ENCODE data around the gene FAHD2A. TPM values are rescaled to one million over a fixed set of nuclear protein-coding genes. Genes with fewer than 3 reads are reported as not detected.

FAHD2A gene, protein sequence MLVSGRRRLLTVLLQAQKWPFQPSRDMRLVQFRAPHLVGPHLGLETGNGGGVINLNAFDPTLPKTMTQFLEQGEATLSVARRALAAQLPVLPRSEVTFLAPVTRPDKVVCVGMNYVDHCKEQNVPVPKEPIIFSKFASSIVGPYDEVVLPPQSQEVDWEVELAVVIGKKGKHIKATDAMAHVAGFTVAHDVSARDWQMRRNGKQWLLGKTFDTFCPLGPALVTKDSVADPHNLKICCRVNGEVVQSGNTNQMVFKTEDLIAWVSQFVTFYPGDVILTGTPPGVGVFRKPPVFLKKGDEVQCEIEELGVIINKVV
- total RNA-seq = 27.5 and 33.1 TPM in 2 replicates
- polyA plus RNA-seq = 32.9 and 37.0 TPM in 2 replicates
- polyA plus RNA-seq (2011; cell fraction: cytosol; rRNA removed) = 35.5 and 38.1 TPM in 2 replicates
- polyA plus RNA-seq (2011; cell fraction: nucleus; rRNA removed) = 56.4 and 60.8 TPM in 2 replicates
- polyA plus RNA-seq (2012) = 25.4 and 33.4 TPM in 2 replicates
- polyA minus RNA-seq = 37.1 and 40.1 TPM in 2 replicates
- polyA minus RNA-seq (2011; cell fraction: cytosol; rRNA and poly(A)+ RNA removed) = 21.8 TPM
- polyA minus RNA-seq (2011; cell fraction: nucleus; rRNA and poly(A)+ RNA removed) = 15.1 and 20.7 TPM in 2 replicates
- percentile 72 among the genes with signal in this experiment for Bru-seq, nascent RNA
- BruChase-seq, experiment 1, labeled RNA remaining after a 6-hour chase = percentile 61 among the genes with signal in this experiment
- BruChase-seq, experiment 2, labeled RNA remaining after a 2-hour chase = percentile 68 among the genes with signal in this experiment
- long read RNA-seq, full-length matches to known transcripts = 41 of 115 reads
- long read RNA-seq, partial matches to known transcripts = 19 of 115 reads
- long read RNA-seq, other reads (novel, unspliced or antisense) = 55 of 115 reads

DNA sequence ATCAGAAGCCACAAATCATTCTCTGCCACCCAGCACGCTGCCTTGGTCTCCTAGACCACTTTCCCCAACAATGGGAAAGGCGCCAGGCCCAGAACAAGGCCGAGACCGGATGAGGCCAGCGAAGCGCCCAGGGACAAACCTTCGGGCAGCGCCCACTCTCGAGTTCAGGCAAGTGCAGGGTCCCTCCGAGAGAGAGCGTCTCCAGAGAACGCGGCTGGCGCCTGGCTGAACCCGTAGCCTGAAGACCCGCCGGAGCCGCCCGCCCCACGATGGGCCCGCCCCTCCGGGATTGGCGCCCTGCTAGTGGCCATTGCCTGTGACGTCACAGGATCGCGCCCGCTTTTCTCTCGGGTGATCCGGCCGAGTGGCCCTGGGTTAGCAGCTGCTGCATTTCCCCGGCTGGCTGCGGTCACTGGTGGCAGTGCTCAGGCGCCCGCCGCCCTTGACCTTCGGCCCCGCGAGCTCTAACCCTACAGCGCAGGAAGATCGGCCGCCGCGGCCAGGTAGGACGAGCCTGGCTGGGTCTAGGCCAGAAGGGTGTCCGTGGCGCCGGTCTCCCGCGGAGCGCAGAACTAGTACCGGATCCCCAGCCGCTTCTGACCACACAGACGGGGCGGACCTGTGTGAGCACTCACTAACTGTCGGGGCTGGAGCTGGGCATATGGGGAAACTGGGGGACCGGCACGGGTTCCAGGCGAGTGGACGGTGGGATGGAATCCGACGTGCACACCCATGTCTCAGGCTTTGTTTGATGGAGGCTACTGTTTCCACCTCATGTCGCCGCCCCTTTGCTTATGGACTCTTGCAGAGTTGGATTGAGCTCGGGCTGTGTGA, at the start of gene FAHD2A:
TSS of gene FAHD2A (plus strand) at position 339 of the 834 bp plus-strand sequence. CDS start 2,851 bp downstream, outside the sequence.
- intact Hi-C loops (cut with micrococcal nuclease) (loop anchor here (1.0 kb wide), 2 partner anchors 13 to 56 kb away; no protein-coding TSS in a partner anchor), dilution Hi-C loops (cut with MboI; ENCODE audit: extremely low pct_ligation_motif_present, low sequenced_read_pairs) (no loop called here)
- no peaks in the 10 kb centered on the region for H3K27me3 ChIP-seq (ENCODE audit: control insufficient read depth in 2 of 2, insufficient read depth in 2 of 2, low read length in 2 of 2)
- ChIA-PET CTCF (interaction anchor here (1.4 to 3.2 kb wide), 5 partner anchors 10 to 57 kb away, joined by 3 to 35 read pairs (median 7); no protein-coding TSS in a partner anchor), POLR2A (no interaction called here)
- peaks cover 16% of the 10 kb centered on the region for H3K79me2 ChIP-seq (ENCODE audit: control insufficient read depth, insufficient read depth, low read length)
- peak within 1 kb of the TSS; percentile 60 to 95 (median 73) for H3K4me3 ChIP-seq (replicated peaks in 1 of 3; ENCODE audit: insufficient read depth in 1 of 3, low read depth in 1 of 3, low read length in 3 of 3)
- TF ChIP-seq EZH2 (IDR thresholded peaks at IDR 0.05; ENCODE audit: borderline replicate concordance, low read depth, low read length, severe bottlenecking) (no peak), POLR2AphosphoS5 (IDR thresholded peaks at IDR 0.05; ENCODE audit: insufficient read depth, low read depth, low read length) (peak; percentile 76), POLR2A (IDR thresholded peaks at IDR 0.05; ENCODE audit: low read depth, low read length) (peak; percentile 85), FOS (IDR thresholded peaks at IDR 0.05; ENCODE audit: borderline replicate concordance, insufficient read depth, low read length) (no peak), GATA2 (IDR thresholded peaks at IDR 0.05; ENCODE audit: insufficient read depth, insufficient read length, low read depth, low read length) (no peak), MYC (IDR thresholded peaks at IDR 0.05; ENCODE audit: low read depth, low read length) (no peak)
- TF ChIP-seq, protein P1, sequence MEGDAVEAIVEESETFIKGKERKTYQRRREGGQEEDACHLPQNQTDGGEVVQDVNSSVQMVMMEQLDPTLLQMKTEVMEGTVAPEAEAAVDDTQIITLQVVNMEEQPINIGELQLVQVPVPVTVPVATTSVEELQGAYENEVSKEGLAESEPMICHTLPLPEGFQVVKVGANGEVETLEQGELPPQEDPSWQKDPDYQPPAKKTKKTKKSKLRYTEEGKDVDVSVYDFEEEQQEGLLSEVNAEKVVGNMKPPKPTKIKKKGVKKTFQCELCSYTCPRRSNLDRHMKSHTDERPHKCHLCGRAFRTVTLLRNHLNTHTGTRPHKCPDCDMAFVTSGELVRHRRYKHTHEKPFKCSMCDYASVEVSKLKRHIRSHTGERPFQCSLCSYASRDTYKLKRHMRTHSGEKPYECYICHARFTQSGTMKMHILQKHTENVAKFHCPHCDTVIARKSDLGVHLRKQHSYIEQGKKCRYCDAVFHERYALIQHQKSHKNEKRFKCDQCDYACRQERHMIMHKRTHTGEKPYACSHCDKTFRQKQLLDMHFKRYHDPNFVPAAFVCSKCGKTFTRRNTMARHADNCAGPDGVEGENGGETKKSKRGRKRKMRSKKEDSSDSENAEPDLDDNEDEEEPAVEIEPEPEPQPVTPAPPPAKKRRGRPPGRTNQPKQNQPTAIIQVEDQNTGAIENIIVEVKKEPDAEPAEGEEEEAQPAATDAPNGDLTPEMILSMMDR (IDR thresholded peaks at IDR 0.05; ENCODE audit: extremely low read depth in 1 of 2, insufficient read depth in 1 of 2, low read depth in 1 of 2, low read length in 2 of 2) = no peak
- H3K9me1 ChIP-seq (replicated peaks; ENCODE audit: control insufficient read depth, extremely low read depth, insufficient read depth, low read length) = no peaks in the 10 kb centered on the region
- BruUV-seq (replicated peaks) = TSS peak; percentile 37
- no peaks in the 10 kb centered on the region for H3K36me3 ChIP-seq (ENCODE audit: control insufficient read depth in 2 of 2, extremely low read depth in 1 of 2, insufficient read depth in 2 of 2, low read length in 2 of 2)
- peak within 1 kb of the TSS; percentile 84 for H3K4me2 ChIP-seq (ENCODE audit: insufficient read depth, low read length)
- no peaks in the 10 kb centered on the region for H4K20me1 ChIP-seq (replicated peaks; ENCODE audit: control insufficient read depth, extremely low read depth, insufficient read depth, low read length)
- FAIRE-seq (peak; percentile 82), DNase-seq (ENCODE audit: low read depth, low spot score) (peak; percentile 88)
- peak within 1 kb of the TSS; percentile 99 for H2AFZ ChIP-seq (ENCODE audit: low read depth, low read length)
- H3K4me1 ChIP-seq (ENCODE audit: control insufficient read depth, extremely low read depth, insufficient read depth, low read length) = peaks cover 13% of the 10 kb centered on the region
- H3K27ac ChIP-seq (ENCODE audit: insufficient read depth, low read depth, low read length) = peak within 1 kb of the TSS; percentile 85
- peak within 1 kb of the TSS; percentile 85 for H3K9ac ChIP-seq (replicated peaks; ENCODE audit: extremely low read depth, insufficient read depth, low read length)
- no peaks in the 10 kb centered on the region for H3K9me3 ChIP-seq (replicated peaks; ENCODE audit: control insufficient read depth, insufficient read depth, low read length)
